ENCODE measurements around the gene NKPD1. TPM values are rescaled to one million over a fixed set of nuclear protein-coding genes. Genes with fewer than 3 reads are reported as not detected.

NKPD1 gene, protein sequence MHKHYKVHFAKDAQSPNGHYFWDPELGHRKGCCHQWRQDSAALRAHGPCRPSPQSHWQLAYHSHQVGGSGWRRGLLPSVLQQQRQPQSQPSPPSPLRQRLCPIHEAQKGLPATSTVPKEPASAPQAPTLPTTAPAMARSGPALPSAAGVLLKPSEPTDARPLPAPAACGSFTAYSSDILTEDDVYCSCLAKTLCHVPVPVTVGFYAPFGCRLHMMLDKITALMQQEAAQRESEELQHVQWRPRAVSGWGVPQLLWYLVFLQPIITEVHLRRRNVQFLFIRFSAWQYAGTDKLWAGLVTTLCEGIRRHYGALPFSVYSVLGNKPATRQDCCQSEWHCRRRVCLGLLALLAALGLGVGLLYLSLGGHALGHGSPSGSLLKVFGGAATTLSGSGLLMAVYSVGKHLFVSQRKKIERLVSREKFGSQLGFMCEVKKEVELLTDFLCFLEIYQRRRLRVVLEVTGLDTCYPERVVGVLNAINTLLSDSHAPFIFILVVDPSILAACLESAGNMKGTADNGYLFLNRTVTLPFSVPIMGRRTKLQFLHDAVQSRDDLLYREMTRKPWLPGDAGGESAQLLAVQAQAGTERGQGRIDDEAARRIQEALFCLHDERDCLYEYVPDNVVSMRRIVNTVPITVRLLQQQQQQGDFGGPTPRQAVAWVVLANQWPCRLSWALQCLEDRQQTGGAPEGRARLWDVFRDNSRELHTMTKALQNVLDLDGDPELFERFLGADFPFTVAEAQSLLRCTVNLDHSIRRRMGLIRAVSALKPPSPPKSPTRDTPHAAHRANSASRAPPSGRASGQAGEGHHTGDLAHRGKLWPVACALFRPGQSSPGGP
- not detected in 2 replicates for polyA plus RNA-seq

DNA sequence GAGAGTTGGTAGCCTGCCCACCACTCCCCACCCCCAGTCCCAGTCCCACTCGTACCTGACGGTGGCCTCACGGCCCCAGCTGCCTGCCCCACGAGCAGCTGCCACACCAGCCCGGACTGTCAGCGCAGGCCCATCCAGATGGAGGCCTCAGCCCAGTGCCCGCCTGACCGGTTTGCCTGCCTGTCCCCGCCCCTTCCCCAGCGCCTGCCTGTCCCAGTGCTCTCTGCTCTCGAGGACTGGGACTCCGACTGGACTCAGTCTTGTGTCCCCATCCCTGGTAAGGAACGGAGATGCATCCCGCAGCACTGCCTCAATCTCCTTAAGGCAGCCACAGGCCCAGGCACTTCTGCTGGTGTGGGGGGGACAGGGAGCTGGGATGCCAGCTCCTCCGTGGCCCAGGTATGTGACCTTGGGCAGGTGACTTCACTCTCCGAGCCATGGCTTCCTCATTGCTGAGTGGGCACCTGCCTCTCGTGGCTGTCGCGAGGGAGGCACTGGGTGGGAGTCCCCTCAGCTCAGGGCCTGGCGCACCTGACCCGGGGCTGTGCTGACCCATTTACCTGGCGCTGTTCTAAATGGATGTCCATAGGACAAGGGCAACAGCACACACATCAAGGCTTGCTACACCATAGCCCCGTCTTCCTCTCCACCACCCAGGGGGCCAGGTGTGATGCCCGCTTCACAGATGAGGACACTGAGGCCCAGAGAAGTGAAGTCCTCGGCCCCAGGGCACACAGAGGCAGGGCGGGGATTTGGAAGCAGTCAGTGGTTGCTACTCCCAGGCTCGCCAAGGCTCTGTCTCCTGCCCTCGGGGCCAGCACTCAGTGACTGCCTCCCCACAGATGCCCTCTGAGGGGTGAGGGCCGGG is at the start of gene NKPD1:
TSS of gene NKPD1 (minus strand) at position 113 of the 868 bp plus-strand sequence. CDS start 832 bp downstream, outside the sequence.

GRCh38 chr19:45178262-45179071 is 17.7 kb upstream of the NKPD1 start, which contains the start of gene BLOC1S3:
BLOC1S3 (plus strand) TSS chr19:45178784; CDS start chr19:45179297, 513 bp downstream.

DNA sequence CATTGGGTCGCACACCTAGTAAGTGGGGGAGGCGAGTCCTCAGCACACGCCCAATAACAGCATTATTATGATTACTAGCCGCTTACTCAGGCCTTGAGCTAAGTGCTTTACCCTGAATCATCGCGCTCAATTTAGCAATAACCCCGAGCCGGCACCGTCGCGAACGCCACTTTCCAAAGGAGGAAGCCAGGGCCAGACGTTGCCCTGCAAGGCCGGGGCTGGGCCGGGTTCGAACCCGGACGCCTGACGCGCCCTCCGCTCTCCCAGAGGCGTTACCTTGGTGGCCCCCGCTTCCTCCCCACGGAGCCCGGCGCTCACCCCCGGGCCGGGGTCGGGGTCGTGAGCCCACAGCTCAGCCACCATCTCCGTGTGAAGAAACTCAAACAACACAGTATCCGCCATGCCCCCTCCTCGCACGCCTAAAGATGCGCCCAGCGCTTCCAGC is 17.1 kb upstream of the NKPD1 start, which contains the start of gene TRAPPC6A:
TSS of gene TRAPPC6A (minus strand) at position 421 of the 445 bp plus-strand sequence. CDS start at position 402, 19 bp downstream.

Other genes with a start within 250 kb of the NKPD1 start
- gene APOC1, start 246.4 kb downstream of the NKPD1 start, polyA plus RNA-seq: 5.7 and 19.8 TPM in 2 replicates
- not detected in 2 replicates for gene APOC4, start 218.7 kb downstream of the NKPD1 start, polyA plus RNA-seq
- 0.98 TPM in 1 of 2 replicates, not detected in the other for gene APOC2, start 214.9 kb downstream of the NKPD1 start, polyA plus RNA-seq
- gene CLPTM1, start 205.6 kb downstream of the NKPD1 start, polyA plus RNA-seq: 1.7 and 5.9 TPM in 2 replicates
- 0.23 and 1.6 TPM in 2 replicates for gene RELB, start 159.5 kb downstream of the NKPD1 start, polyA plus RNA-seq
- gene CLASRP, start 121.9 kb downstream of the NKPD1 start, polyA plus RNA-seq: 1.2 and 2.1 TPM in 2 replicates
- 0.15 TPM in 1 of 2 replicates, not detected in the other for gene ZNF296, start 84.5 kb downstream of the NKPD1 start, polyA plus RNA-seq
- 47.1 and 60.6 TPM in 2 replicates for gene GEMIN7, start 81.7 kb downstream of the NKPD1 start, polyA plus RNA-seq
- 0.38 TPM in 1 of 2 replicates, not detected in the other for gene PPP1R37, start 67.8 kb downstream of the NKPD1 start, polyA plus RNA-seq
- gene TRAPPC6A, start 17.3 kb upstream of the NKPD1 start, polyA plus RNA-seq: 21.4 and 25.5 TPM in 2 replicates
- 1.6 and 4.4 TPM in 2 replicates for gene BLOC1S3, start 17.8 kb upstream of the NKPD1 start, polyA plus RNA-seq
- gene EXOC3L2, start 84.4 kb upstream of the NKPD1 start, polyA plus RNA-seq: not detected in 2 replicates
- gene MARK4, start 90.3 kb upstream of the NKPD1 start, polyA plus RNA-seq: 3.1 and 3.7 TPM in 2 replicates
- not detected in 2 replicates for gene CKM, start 161.9 kb upstream of the NKPD1 start, polyA plus RNA-seq
- gene KLC3, start 179.8 kb upstream of the NKPD1 start, polyA plus RNA-seq: 0.23 TPM in 1 of 2 replicates, not detected in the other
- 1.4 and 2.7 TPM in 2 replicates for gene ERCC2, start 209.6 kb upstream of the NKPD1 start, polyA plus RNA-seq
- not detected in 2 replicates for gene PPP1R13L, start 244.1 kb upstream of the NKPD1 start, polyA plus RNA-seq
- 0.99 and 1.5 TPM in 2 replicates for gene POLR1G, start 245.7 kb upstream of the NKPD1 start, polyA plus RNA-seq

Measured in Purkinje cell (primary cell).